Thoracic aorta (tissue), 2 donors: Measurements from ENCODE around the gene NR2E1. TPM values are rescaled to one million over a fixed set of nuclear protein-coding genes. Genes with fewer than 3 reads are reported as not detected.

Experiments used
- ATAC-seq: fragments of 150-250 bp; one replicate; pipeline ENCODE4 v1.8.0; 2017; ENCODE audit warnings: low read depth; ENCODE audit not compliant: insufficient number of reproducible peaks, low FRiP score
- DNase-seq: peaks from one replicate; pipeline ENCODE4 v3.0.0-alpha.2; 2020; ENCODE audit warnings: low spot score
- H3K27ac ChIP-seq, 2 donors: fragments of 200-600 bp; sonication (generic); 1 replicate in 1 of 2; 2 replicates in 1 of 2; pipeline ENCODE4 v1.5.1; 2016; ENCODE audit warnings: mild to moderate bottlenecking in 2 of 2, moderate library complexity in 2 of 2
- H3K27me3 ChIP-seq: fragments of 200-600 bp; sonication (generic); replicated peaks from 2 replicates; pipeline ENCODE4 v1.6.0; 2016; ENCODE audit warnings: mild to moderate bottlenecking; ENCODE audit not compliant: insufficient read depth
- H3K36me3 ChIP-seq: fragments of 200-600 bp; sonication (generic); one replicate; pipeline ENCODE4 v1.5.1; 2016
- H3K4me1 ChIP-seq, 2 donors: fragments of 200-600 bp; sonication (generic); 1 replicate in 1 of 2; 2 replicates in 1 of 2; pipeline versions ENCODE4 v1.5.1 to v1.6.0; 2016; ENCODE audit warnings: low read depth in 2 of 2, mild to moderate bottlenecking in 1 of 2; ENCODE audit not compliant: control insufficient read depth in 1 of 2
- H3K4me3 ChIP-seq: fragments of 200-600 bp; sonication (generic); 2 replicates; pipeline ENCODE4 v1.5.1; 2016; ENCODE audit warnings: mild to moderate bottlenecking
- H3K9me3 ChIP-seq: fragments of 200-600 bp; sonication (generic); 2 replicates; pipeline ENCODE4 v1.5.1; 2016
- total RNA-seq, 2 donors: library from RNA; depleted of rRNA; stranded (reverse); fragments of >200 nt; gene quantifications; one replicate each; pipeline versions ENCODE4 v1.1.0 to v1.2.3, GENCODE V29; 2016
- TF ChIP-seq, protein P1 (sequence below): fragments of 200-600 bp; sonication (generic); IDR thresholded peaks from one replicate; pipeline ENCODE4 v1.5.1; 2019; ENCODE audit warnings: antibody characterized with exemption

The NR2E1 gene
- total RNA-seq, 2 donors from 2014 or later: not detected

DNA sequence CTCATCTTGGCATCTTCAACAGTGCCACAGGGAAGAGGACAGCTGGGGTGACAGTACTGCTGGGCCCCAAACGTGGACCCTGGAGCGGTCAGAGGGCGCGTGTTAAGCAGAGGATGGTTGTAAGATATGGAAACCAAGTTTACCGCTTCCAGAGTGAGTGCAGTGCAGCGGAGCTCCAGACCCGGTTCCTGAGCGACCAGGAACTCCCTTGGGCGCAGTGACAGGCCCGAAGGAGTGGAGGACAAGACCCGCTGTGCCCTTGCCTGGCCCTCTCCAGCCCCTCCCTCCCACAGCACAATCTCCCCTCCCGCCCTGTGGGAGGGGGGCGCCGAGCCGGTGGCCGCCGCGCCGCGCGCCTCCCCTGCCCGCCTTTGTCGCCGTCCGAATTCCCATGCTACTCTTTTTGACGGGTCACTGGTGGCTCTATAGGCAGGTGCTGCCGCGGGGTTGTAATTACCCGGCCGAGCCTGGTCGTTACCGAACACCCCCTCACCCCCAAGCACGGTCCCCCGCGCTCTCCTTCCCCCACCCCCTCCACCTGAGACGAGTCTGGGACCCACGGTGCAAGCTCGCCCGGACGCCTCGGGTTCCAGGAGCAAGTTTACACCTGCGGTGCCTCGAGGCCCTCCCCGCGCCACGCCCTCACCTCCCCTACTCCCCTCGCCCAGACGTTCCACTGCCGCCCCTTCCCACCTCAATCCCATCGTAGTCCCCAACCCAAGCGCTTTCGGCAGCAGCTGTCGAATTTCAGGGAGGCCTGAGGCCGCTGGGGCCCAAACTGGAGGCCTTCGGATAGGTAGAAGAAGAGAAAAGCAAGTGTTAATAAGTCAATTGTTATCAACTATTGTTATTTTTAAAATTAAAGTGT, 3.9 kb downstream of the NR2E1 start:
- H3K36me3 ChIP-seq: no peaks in the 10 kb centered on the region
- H3K4me1 ChIP-seq: peaks cover 24 to 44% of the 10 kb centered on the region in 2 donors
- peak overlapping the region; percentile 49 for H3K4me3 ChIP-seq
- no peaks in the 10 kb centered on the region for H3K9me3 ChIP-seq
- DNase-seq (no peak), ATAC-seq (no peak)
- peaks cover 42% of the 10 kb centered on the region for H3K27me3 ChIP-seq
- TF ChIP-seq, protein P1, sequence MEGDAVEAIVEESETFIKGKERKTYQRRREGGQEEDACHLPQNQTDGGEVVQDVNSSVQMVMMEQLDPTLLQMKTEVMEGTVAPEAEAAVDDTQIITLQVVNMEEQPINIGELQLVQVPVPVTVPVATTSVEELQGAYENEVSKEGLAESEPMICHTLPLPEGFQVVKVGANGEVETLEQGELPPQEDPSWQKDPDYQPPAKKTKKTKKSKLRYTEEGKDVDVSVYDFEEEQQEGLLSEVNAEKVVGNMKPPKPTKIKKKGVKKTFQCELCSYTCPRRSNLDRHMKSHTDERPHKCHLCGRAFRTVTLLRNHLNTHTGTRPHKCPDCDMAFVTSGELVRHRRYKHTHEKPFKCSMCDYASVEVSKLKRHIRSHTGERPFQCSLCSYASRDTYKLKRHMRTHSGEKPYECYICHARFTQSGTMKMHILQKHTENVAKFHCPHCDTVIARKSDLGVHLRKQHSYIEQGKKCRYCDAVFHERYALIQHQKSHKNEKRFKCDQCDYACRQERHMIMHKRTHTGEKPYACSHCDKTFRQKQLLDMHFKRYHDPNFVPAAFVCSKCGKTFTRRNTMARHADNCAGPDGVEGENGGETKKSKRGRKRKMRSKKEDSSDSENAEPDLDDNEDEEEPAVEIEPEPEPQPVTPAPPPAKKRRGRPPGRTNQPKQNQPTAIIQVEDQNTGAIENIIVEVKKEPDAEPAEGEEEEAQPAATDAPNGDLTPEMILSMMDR: no peak
- H3K27ac ChIP-seq: no peak overlapping the region

DNA sequence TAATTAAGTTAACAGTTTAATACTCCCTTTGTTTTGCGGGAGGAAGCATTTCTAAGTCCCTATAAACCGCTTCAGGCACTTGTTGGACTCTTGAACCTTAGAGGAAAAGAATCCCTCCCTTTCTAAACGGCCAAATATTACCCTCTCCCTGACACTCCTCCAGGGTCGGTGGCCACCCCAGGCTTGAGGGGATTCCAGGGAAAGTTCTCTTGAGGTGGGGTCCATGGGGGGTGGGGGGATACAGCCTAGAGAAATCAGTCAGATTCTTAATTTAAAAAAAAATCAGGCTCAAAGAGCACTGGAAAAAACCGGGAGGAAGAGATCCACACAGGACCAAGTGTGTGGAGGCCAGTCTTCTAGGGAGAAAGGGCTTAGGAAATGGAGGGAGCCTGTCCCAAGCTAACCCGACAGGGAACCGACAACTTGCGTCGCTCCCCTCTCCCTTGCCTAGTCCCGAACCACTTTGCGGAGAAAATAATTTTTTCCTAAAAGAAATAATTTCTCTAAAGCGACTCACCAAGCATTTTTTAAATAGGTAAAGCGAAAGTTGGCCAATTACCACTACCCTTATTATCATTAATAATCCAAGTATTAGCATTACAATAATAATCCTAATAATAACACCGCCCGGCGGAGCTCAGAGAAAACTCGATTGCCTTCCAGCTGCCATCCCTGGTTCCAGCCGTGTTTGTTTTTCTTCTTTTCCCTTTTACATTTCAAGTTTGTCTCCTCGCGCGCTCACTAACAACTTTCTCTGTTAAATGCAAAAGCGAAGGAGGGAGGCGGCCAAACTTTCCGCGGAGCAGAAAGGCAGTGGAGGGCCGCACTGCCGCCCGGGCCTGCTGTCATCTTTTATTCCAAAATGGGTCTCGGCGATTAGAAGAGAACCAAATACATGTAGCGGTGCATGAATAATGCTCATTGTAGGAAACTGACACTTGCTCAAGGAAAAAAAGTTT, 4.8 kb downstream of the NR2E1 start:
- no peak for ATAC-seq
- Histone ChIP-seq H3K36me3 (no peaks in the 10 kb centered on the region), H3K27me3 (peaks cover 38% of the 10 kb centered on the region), H3K4me1 (peaks cover 19 to 41% of the 10 kb centered on the region in 2 donors), H3K4me3 (no peak overlapping the region), H3K27ac (no peak overlapping the region), H3K9me3 (no peaks in the 10 kb centered on the region)
- TF ChIP-seq, protein P1: no peak
- no peak for DNase-seq

DNA sequence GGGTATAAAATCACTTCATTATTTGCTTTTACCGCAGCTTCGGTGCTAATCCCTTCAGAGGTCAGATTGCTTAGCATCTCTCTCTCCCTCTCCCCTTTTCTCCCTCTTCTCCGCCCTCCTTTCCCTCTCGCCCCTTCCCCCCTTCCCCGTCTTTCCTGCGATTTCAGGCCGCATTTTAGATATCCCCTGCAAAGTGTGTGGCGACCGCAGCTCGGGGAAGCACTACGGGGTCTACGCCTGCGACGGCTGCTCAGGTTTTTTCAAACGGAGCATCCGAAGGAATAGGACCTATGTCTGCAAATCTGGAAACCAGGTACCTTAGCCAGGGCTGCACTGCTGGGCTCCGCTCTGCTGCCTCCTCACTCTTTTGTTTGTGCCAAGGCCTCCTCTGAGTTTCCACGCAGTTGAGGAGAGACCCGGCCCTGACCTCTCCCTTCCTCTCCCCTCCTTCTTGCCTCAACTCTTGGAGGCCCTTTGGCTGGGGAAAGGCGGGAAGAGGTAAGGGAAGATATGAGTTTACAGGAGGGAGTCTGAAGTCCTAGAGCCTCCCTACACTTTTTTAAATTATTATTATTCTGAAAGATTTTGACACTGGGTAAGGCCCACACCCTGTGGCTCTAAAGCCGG, 5.6 kb downstream of the NR2E1 start:
- H3K9me3 ChIP-seq: no peaks in the 10 kb centered on the region
- peaks cover 40% of the 10 kb centered on the region for H3K27me3 ChIP-seq
- H3K27ac ChIP-seq: no peak overlapping the region
- ATAC-seq: no peak
- H3K4me3 ChIP-seq: no peak overlapping the region
- TF ChIP-seq, protein P1: no peak
- no peaks in the 10 kb centered on the region for H3K36me3 ChIP-seq
- no peak for DNase-seq
- peaks cover 19 to 41% of the 10 kb centered on the region in 2 donors for H3K4me1 ChIP-seq

DNA sequence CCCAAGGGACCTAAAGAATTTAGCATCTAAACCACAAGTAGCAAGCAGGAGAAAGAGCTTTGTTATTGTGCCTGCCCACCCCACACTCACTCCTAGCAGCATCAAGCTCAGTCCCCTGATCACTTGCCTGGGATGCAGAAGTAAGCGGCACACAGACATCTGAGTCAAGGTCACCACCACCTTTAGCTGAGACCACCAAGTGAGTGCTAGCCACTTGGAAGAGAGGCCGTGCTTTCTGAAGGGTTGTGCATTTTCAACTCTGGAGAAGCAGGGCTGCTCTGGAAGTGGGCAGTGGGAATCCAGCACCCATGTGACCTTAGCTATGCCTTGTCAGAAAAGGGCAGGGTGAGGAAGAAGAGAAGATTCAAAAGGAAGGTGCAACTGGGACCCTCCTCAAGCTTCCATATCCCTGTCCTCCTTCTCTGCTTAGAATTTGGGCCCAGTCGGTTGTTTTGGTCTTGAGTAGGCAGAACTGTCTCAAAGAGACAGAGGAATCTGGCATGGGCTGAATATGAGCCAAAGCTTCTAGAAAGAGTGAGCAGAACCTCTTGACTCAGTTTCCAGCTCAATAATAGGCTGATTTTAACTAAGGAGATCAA, 6.2 kb downstream of the NR2E1 start:
- peaks cover 41% of the 10 kb centered on the region for H3K27me3 ChIP-seq
- ATAC-seq: no peak
- TF ChIP-seq, protein P1: no peak
- no peak for DNase-seq
- H3K9me3 ChIP-seq: no peaks in the 10 kb centered on the region
- H3K27ac ChIP-seq: no peak overlapping the region
- H3K4me1 ChIP-seq: peaks cover 19 to 36% of the 10 kb centered on the region in 2 donors
- no peak overlapping the region for H3K4me3 ChIP-seq
- H3K36me3 ChIP-seq: no peaks in the 10 kb centered on the region
